Endothelial cell of umbilical vein (primary cell): Measurements from ENCODE around the gene KCTD1. TPM values are rescaled to one million over a fixed set of nuclear protein-coding genes. Genes with fewer than 3 reads are reported as not detected.

Experiments used
- BruUV-seq: library from RNA; stranded (reverse); fragments of 400-500 nt; replicated peaks from 2 replicates; lab custom pipeline; 2021; lab: Mats Ljungman, UMichigan
- CTCF ChIA-PET: fragments of 300-600, 350-600 bp; sonication (Branson Sonifier 250); formaldehyde crosslinking; loops from one replicate; lab custom pipeline; 2021; ENCODE audit warnings: antibody characterized with exemption, inconsistent platforms; lab: Charles Lee
- POLR2A ChIA-PET: fragments of 300-600, 350-600 bp; sonication (Branson Sonifier 250); formaldehyde crosslinking; loops from one replicate; lab custom pipeline; 2021; ENCODE audit warnings: antibody characterized with exemption, inconsistent platforms; lab: Charles Lee
- DNase-seq: peaks from one replicate; pipeline ENCODE4 v3.0.0-alpha.2; 2011; ENCODE audit warnings: low read depth, low spot score
- FAIRE-seq: peaks from 2 replicates; lab custom pipeline; 2011; peaks lifted over from hg19 to GRCh38; lab: Jason Lieb, UNC
- H2AFZ ChIP-seq: 2 replicates; pipeline ENCODE4 v1.6.0; 2012; ENCODE audit warnings: low read depth, low read length, control low read depth, inconsistent platforms
- H3K27ac ChIP-seq: 2 replicates; pipeline ENCODE4 v1.5.1; 2011; ENCODE audit warnings: low read depth, mild to moderate bottlenecking, control low read depth, low read length, moderate library complexity; ENCODE audit not compliant: insufficient read depth
- H3K27me3 ChIP-seq, 2 experiments: 2 replicates each; pipeline versions ENCODE4 v1.6.0 to v1.6.1; 2011; ENCODE audit warnings: low read length in 2 of 2, mixed read lengths in 1 of 2; ENCODE audit not compliant: control insufficient read depth in 2 of 2, insufficient read depth in 2 of 2
- H3K36me3 ChIP-seq, 2 experiments: 2 replicates in 1 of 2; 3 replicates in 1 of 2; pipeline ENCODE4 v1.5.1; 2011; ENCODE audit warnings: low read length in 2 of 2, mild to moderate bottlenecking in 1 of 2, moderate library complexity in 1 of 2; ENCODE audit not compliant: control insufficient read depth in 2 of 2, insufficient read depth in 2 of 2; ENCODE audit errors: extremely low read depth in 1 of 2
- H3K4me1 ChIP-seq: 3 replicates; pipeline ENCODE4 v1.5.1; 2011; ENCODE audit warnings: mild to moderate bottlenecking, low read length; ENCODE audit not compliant: control insufficient read depth, insufficient read depth; ENCODE audit errors: extremely low read depth
- H3K4me2 ChIP-seq: 2 replicates; pipeline ENCODE4 v1.6.1; 2011; ENCODE audit warnings: low read length, control low read depth, mixed read lengths; ENCODE audit not compliant: insufficient read depth
- H3K4me3 ChIP-seq, 3 experiments: fragments of 200-600 bp in 1 of 3; sonication (generic), shearing (Covaris generic) in 1 of 3; replicated peaks in 1 of 3; 2 replicates each; pipeline ENCODE4 v1.5.1; 2011 to 2016; ENCODE audit warnings: control low read depth in 3 of 3, low read length in 3 of 3, mild to moderate bottlenecking in 2 of 3, inconsistent platforms in 1 of 3, low read depth in 1 of 3, moderate library complexity in 1 of 3; ENCODE audit not compliant: insufficient read depth in 1 of 3
- H3K79me2 ChIP-seq: 2 replicates; pipeline ENCODE4 v1.6.0; 2012; ENCODE audit warnings: low read length, inconsistent platforms; ENCODE audit not compliant: control insufficient read depth, insufficient read depth
- H3K9ac ChIP-seq: replicated peaks from 2 replicates; pipeline ENCODE3; 2011; ENCODE audit warnings: low read length, control low read depth; ENCODE audit not compliant: insufficient read depth; ENCODE audit errors: extremely low read depth
- H3K9me1 ChIP-seq: replicated peaks from 3 replicates; pipeline ENCODE4 v1.6.0; 2011; ENCODE audit warnings: mild to moderate bottlenecking, low read length; ENCODE audit not compliant: control insufficient read depth, insufficient read depth; ENCODE audit errors: extremely low read depth
- H3K9me3 ChIP-seq: replicated peaks from 2 replicates; pipeline ENCODE4 v1.5.1; 2012; ENCODE audit warnings: low read length, inconsistent platforms; ENCODE audit not compliant: control insufficient read depth, insufficient read depth
- H4K20me1 ChIP-seq: replicated peaks from 2 replicates; pipeline ENCODE3; 2011; ENCODE audit warnings: mild to moderate bottlenecking, low read length; ENCODE audit not compliant: control insufficient read depth, insufficient read depth; ENCODE audit errors: extremely low read depth
- CTCF ChIP-seq, 2 donors: IDR thresholded peaks; 1 replicate in 1 of 2; 2 replicates in 1 of 2; pipeline ENCODE4 v1.5.1; 2011; ENCODE audit warnings: low read length in 2 of 2, mild to moderate bottlenecking in 2 of 2, moderate library complexity in 2 of 2, control low read depth in 1 of 2, inconsistent platforms in 1 of 2, low read depth in 1 of 2; ENCODE audit not compliant: insufficient read depth in 1 of 2; ENCODE audit errors: extremely low read depth in 1 of 2
- EZH2 ChIP-seq: IDR thresholded peaks from 2 replicates; pipeline ENCODE4 v1.6.1; 2012; ENCODE audit warnings: borderline replicate concordance, low read depth, mild to moderate bottlenecking, moderate library complexity, low read length, inconsistent platforms; ENCODE audit not compliant: severe bottlenecking
- FOS ChIP-seq: IDR thresholded peaks from 2 replicates; pipeline ENCODE4 v1.6.1; 2011; ENCODE audit warnings: mild to moderate bottlenecking, low read length, moderate library complexity, borderline replicate concordance; ENCODE audit not compliant: insufficient read depth
- GATA2 ChIP-seq: IDR thresholded peaks from 2 replicates; pipeline ENCODE4 v1.7.0; 2011; ENCODE audit warnings: low read depth, mild to moderate bottlenecking, moderate library complexity, mixed read lengths, low read length; ENCODE audit not compliant: insufficient read length, insufficient read depth
- JUN ChIP-seq: IDR thresholded peaks from 2 replicates; pipeline ENCODE4 v1.6.1; 2011; ENCODE audit warnings: borderline replicate concordance, low read depth; ENCODE audit not compliant: insufficient read length, insufficient read depth
- POLR2A ChIP-seq: IDR thresholded peaks from 2 replicates; pipeline ENCODE4 v1.6.1; 2012; ENCODE audit warnings: low read depth, mild to moderate bottlenecking, control low read depth, low read length
- POLR2AphosphoS5 ChIP-seq: IDR thresholded peaks from 2 replicates; pipeline ENCODE4 v1.6.1; 2012; ENCODE audit warnings: low read depth, mild to moderate bottlenecking, control low read depth, low read length, moderate library complexity; ENCODE audit not compliant: insufficient read depth
- dilution Hi-C: fragments of 300-500 bp; cut with MboI; formaldehyde crosslinking; loops from one replicate; pipeline ENCODE4 v1.15.0; 2019; ENCODE audit warnings: low sequenced_read_pairs; ENCODE audit not compliant: extremely low pct_ligation_motif_present
- intact Hi-C: fragments of 100-400 bp; cut with micrococcal nuclease; formaldehyde crosslinking; loops from one replicate; pipeline ENCODE4 v1.10.0; 2022
- polyA plus RNA-seq, 4 experiments: library from polyadenylated mRNA; depleted of rRNA in 3 of 4; stranded (reverse) in 3 of 4; unstranded in 1 of 4; fragments of >200 nt; gene quantifications; 2 replicates each; pipeline versions ENCODE4 v1.2.1 to v1.2.3, GENCODE V29; 2011 to 2012; ENCODE audit warnings: missing spikeins in 1 of 4
- total RNA-seq: library from RNA; stranded (reverse); gene quantifications from 2 replicates; pipeline ENCODE4 v1.2.3, GENCODE V29; 2021
- TF ChIP-seq, protein P1 (sequence below): IDR thresholded peaks from 2 replicates; pipeline ENCODE4 v1.6.1; 2011; ENCODE audit not compliant: insufficient read depth, insufficient read length

KCTD1 gene
- total and polyA plus RNA-seq, 2 donors (not counting 3 experiments of a cell fraction or from before 2014, with no cell fraction given), result 6.1 to 12.1 TPM

- H3K4me1 ChIP-seq, result no peaks in the 10 kb centered on the region
- H4K20me1 ChIP-seq, result no peaks in the 10 kb centered on the region
- H3K4me3 ChIP-seq, result no peak overlapping the region
- no peaks in the 10 kb centered on the region for H3K36me3 ChIP-seq
- no peaks in the 10 kb centered on the region for H3K9me3 ChIP-seq
- no peak overlapping the region for H3K4me2 ChIP-seq
- no peaks in the 10 kb centered on the region for H3K27me3 ChIP-seq
- ChIA-PET POLR2A (no interaction called here), CTCF (interaction anchor here (1.4 kb wide), 1 partner anchor 9 kb away, joined by 3 read pairs; no protein-coding TSS in a partner anchor)
- H3K27ac ChIP-seq, result no peak overlapping the region
- FAIRE-seq, result no peak
- H3K9me1 ChIP-seq, result no peaks in the 10 kb centered on the region
- H3K9ac ChIP-seq, result no peak overlapping the region
- no peak for DNase-seq
- no peaks in the 10 kb centered on the region for H3K79me2 ChIP-seq
- TF ChIP-seq CTCF (IDR thresholded peaks at IDR 0.05; ENCODE audit: extremely low read depth in 1 of 2, insufficient read depth in 1 of 2, low read depth in 1 of 2, low read length in 2 of 2) (no peak), FOS (no peak), GATA2 (no peak), EZH2 (no peak), POLR2A (no peak), POLR2AphosphoS5 (no peak), JUN (no peak)
- TF ChIP-seq, protein P1, sequence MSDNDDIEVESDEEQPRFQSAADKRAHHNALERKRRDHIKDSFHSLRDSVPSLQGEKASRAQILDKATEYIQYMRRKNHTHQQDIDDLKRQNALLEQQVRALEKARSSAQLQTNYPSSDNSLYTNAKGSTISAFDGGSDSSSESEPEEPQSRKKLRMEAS, result no peak
- no TSS peak for BruUV-seq
- no peak overlapping the region for H2AFZ ChIP-seq
- dilution Hi-C loops (no loop called here), intact Hi-C loops (no loop called here)
Measured at GRCh38 chr18:26470011-26470637, 78.2 kb downstream of the KCTD1 start.
